Stimulated activated naive B cell treated with anti-CD40 and anti-IgM and Interleukin-4, amounts not matched to agents 10 μg/mL and 1 μg/mL and 100 μg/mL, for 72 hours (primary cell): ENCODE measurements around the gene RABL6.
"Not testable (repeated sequence)": the region's sequence is repeated elsewhere in the genome, so short reads cannot be mapped to it uniquely, and the experiment has no call there.

ENCODE experiments used
- ATAC-seq, 2 donors: fragments of 150-1000 bp; cut with Tn5 transposase; replicated peaks; 2 replicates each; pipeline ENCODE4 v1.10.0; 2021; ENCODE audit warnings: moderate library complexity in 1 of 2
- DNase-seq: peaks from one replicate; pipeline ENCODE4 v3.0.0; 2021
- H3K27ac Mint-ChIP-seq: one replicate; pipeline ENCODE4 v1.8.0; 2022; ENCODE audit warnings: mild to moderate bottlenecking, mixed read lengths
- H3K27me3 Mint-ChIP-seq, 2 donors: one replicate each; pipeline ENCODE4 v1.8.0; 2022; ENCODE audit warnings: mixed read lengths in 2 of 2
- H3K36me3 Mint-ChIP-seq, 2 donors: one replicate each; pipeline ENCODE4 v1.8.0; 2022; ENCODE audit warnings: mixed read lengths in 2 of 2, mild to moderate bottlenecking in 1 of 2
- H3K4me1 Mint-ChIP-seq, 2 donors: one replicate each; pipeline ENCODE4 v1.8.0; 2022; ENCODE audit warnings: mixed read lengths in 2 of 2, mild to moderate bottlenecking in 1 of 2
- H3K4me3 Mint-ChIP-seq, 2 donors: one replicate each; pipeline ENCODE4 v1.8.0; 2022; ENCODE audit warnings: mild to moderate bottlenecking in 2 of 2, mixed read lengths in 2 of 2, moderate library complexity in 1 of 2
- H3K9me3 Mint-ChIP-seq, 2 donors: one replicate each; pipeline ENCODE4 v1.8.0; 2022; ENCODE audit warnings: mixed read lengths in 2 of 2, mild to moderate bottlenecking in 1 of 2

The RABL6 gene

GRCh38 chr9:136786451-136786850 lies 21.3 kb upstream of the RABL6 start:
- Mint-ChIP-seq H3K27me3 (no peaks in the 10 kb centered on the region), H3K9me3 (no peaks in the 10 kb centered on the region), H3K36me3 (no peaks in the 10 kb centered on the region), H3K4me3 (no peak overlapping the region), H3K27ac (no peak overlapping the region), H3K4me1 (peaks cover 19 to 28% of the 10 kb centered on the region in 2 donors)
- no peak for ATAC-seq
- no peak for DNase-seq

GRCh38 chr9:136786983-136787382 lies 20.8 kb upstream of the RABL6 start:
- not testable (repeated sequence) for H3K9me3 Mint-ChIP-seq, ATAC-seq

DNA sequence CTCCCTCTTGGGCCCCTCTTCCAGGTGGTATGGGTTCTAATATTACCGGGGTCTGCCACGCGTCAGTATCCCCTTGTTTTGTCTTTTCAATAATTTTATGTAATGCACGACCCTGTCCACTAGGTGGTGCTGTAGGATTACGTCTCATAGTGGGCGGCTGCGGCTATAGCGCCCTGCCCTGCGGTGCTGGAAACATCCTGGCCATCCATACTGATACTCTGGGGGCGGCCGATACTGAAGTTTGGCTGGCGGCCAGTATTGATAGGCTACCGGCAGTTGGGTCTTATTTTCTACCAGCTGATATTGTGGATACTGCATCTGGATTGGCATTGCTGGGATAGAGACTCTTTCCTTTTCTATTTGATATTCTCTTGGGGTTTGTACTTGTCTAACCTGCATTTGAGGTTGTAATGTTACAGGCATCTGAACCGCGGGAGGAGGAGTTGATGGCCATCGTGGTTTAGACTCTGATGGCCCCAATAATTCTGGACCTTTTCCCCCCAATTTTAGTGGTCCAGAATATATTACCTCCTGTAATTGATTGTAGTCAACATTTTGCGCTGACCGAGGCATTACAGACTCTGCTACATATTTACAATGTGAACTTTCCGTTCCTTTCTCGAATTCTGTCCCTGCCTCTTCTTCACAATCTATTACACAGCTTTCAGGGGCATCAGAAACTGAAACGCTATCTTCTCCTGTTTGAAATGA lies 19.9 kb upstream of the RABL6 start:
- DNase-seq (peak; percentile 60), ATAC-seq (no peak)
- Mint-ChIP-seq H3K27me3 (no peaks in the 10 kb centered on the region), H3K4me1 (peaks cover 24 to 40% of the 10 kb centered on the region in 2 donors), H3K4me3 (peak overlapping the region in 1 of 2 donors; percentile 20), H3K27ac (no peak overlapping the region), H3K9me3 (no peaks in the 10 kb centered on the region), H3K36me3 (no peaks in the 10 kb centered on the region)

More at GRCh38 chr9:136786983-136787382, 20.8 kb upstream of the RABL6 start:
- H3K4me1 Mint-ChIP-seq: peaks cover 20 to 31% of the 10 kb centered on the region in 2 donors
- not testable (repeated sequence) for H3K36me3 Mint-ChIP-seq, DNase-seq, H3K4me3 Mint-ChIP-seq, H3K27ac Mint-ChIP-seq, H3K27me3 Mint-ChIP-seq

DNA sequence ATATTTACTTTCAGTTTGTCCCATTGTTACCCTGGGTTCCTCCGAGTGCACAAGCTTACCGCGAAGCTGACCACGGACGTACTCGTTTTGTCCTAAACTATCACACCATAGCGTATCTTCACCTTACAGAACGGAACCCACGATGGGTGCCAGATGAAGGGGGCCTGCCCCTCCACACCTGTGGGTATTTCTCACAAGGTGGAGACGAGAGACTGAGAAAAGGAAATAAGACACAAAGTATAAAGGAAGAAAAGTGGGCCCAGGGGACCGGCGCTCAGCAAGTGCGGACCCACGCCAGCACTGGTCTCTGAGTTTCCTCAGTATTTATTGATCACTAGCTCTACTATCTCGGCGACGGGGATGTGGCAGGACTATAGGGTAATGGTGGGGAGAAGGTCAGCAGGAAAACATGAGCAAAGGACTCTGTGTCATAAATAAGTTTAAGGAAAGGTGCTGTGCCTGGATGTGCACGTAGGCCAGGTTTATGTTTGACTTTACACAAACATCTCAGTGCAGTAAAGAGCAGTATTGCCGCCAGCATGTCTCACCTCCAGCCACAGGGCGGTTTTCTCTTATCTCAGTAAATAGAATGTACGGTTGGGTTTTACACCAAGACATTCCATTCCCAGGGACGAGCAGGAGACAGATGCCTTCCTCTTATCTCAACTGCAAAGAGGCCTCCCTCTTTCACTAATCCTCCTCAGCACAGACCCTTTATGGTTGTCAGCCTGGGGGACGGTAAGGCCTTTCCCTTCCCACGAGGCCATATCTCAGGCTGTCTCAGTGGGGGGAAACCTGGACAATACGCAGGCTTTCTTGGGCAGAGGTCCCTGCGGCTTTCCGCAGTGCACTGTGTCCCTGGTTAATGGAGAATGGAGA lies 18.9 kb upstream of the RABL6 start:
- H3K27ac Mint-ChIP-seq: peak overlapping the region; percentile 25
- peaks cover 22 to 37% of the 10 kb centered on the region in 2 donors for H3K4me1 Mint-ChIP-seq
- not testable (repeated sequence) for H3K9me3 Mint-ChIP-seq, H3K36me3 Mint-ChIP-seq, DNase-seq, ATAC-seq, H3K27me3 Mint-ChIP-seq, H3K4me3 Mint-ChIP-seq

DNA sequence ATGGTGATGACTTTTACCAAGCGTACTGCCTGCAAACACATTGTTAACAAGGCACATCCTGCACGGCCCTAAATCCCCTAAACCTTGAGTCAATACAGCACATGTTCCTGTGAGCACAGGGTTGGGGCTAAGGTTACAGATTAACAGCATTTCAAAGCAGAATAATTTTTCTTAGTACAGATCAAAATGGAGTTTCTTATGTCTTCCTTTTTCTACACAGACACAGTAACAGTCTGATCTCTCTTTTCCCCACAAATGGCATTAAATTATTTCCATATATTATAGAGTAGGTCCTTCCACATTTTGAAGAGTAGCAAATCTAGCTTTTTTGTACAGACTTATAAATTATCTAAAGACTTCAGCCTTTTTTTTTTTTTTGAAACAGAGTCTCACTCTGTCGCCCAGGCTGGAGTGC lies 18.2 kb upstream of the RABL6 start:
- no peak for DNase-seq
- Mint-ChIP-seq H3K9me3 (no peaks in the 10 kb centered on the region), H3K4me1 (peaks cover 19 to 31% of the 10 kb centered on the region in 2 donors), H3K27me3 (no peaks in the 10 kb centered on the region), H3K27ac (no peak overlapping the region), H3K4me3 (no peak overlapping the region), H3K36me3 (peaks cover 0 to 11% of the 10 kb centered on the region in 2 donors)
- no peak for ATAC-seq

DNA sequence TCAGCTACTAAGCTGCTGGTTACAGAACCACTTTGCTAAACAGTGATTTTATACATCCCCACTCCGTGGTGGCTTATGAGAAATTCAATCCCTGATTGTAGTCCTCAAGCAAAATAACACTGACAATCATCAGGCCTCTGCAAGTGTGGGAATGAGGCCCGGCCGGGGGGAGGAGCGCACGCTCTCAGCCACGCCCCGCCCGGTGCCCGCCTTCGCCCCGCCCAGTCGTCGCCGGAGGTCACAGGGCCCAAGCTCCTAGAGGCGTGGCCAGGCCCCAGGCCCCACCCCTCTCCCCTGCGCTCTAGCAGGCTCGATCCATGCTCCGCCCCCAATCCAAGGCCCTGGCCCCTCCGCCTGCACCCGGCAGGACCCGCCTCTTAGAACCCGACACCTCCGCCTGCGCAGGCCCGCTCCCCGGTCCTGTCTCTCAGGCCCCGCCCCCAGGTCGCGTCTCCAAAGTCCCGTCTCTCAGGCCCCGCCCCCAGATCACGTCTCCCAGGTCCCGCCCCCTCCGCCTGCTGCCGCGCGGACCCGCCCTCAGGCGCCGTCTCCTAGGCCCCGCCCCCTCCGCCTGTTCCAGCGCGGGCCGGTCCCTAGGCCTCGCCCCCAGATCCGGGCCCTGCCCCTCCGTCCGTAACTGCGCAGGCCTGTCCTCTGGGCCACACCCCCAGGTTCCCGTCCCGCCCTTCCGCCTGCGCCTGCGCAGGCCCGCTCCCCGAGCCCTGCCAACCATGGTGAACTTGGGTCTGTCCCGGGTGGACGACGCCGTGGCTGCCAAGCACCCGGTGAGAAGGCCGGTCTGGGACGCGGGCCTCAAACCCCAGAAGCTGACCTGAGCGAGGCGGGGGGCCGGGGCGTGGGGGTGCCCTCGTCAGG lies 16.9 kb upstream of the RABL6 start, which contains the start of gene TMEM141:
TSS of gene TMEM141 (plus strand) at position 705 of the 876 bp plus-strand sequence. CDS start at position 732, 27 bp downstream.
- H3K4me3 Mint-ChIP-seq: peak within 1 kb of the TSS; percentile 92
- peaks cover 13 to 24% of the 10 kb centered on the region in 2 donors for H3K4me1 Mint-ChIP-seq
- peaks cover 0 to 13% of the 10 kb centered on the region in 2 donors for H3K36me3 Mint-ChIP-seq
- H3K27me3 Mint-ChIP-seq: no peaks in the 10 kb centered on the region
- peak; percentile 99 for DNase-seq
- peak within 1 kb of the TSS; percentile 97 for H3K27ac Mint-ChIP-seq
- H3K9me3 Mint-ChIP-seq: no peaks in the 10 kb centered on the region
- peak; percentile 88 to 91 for ATAC-seq

DNA sequence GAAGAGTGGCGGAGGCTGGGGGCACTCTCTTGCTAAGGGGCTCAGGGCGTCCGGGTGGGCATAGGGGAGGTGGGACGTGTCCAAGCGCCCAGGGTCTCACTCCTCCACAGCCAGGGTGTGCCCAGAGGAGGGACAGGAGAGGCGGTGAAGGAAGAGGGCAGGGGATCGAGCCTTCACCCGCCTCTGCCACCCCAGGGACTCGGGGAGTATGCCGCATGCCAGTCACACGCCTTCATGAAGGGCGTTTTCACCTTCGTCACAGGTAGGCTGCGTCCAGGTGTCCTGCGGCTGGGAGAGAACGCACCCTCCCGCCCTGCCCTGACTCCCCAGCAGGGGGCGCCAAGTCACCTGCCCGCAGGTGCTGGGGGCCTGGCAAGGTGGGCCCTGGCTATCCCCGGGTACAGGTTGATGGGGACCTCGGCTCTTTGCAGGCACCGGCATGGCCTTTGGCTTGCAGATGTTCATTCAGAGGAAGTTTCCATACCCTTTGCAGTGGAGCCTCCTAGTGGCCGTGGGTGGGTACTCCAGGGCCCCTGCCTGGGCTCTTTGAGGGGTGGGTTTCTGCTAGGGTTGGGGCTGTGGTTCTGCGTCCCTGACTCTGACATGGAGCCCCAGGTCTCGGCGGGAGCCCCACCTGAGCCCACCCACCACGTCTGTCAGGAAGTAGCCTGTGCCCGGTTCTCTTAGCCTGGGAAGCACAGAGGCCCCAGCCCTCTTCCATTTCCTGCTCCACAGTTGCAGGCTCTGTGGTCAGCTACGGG lies 16.1 kb upstream of the RABL6 start:
- H3K4me3 Mint-ChIP-seq: peak overlapping the region; percentile 92
- H3K27me3 Mint-ChIP-seq: no peaks in the 10 kb centered on the region
- peaks cover 13 to 24% of the 10 kb centered on the region in 2 donors for H3K4me1 Mint-ChIP-seq
- no peaks in the 10 kb centered on the region for H3K9me3 Mint-ChIP-seq
- ATAC-seq: peak; percentile 32 to 36
- H3K36me3 Mint-ChIP-seq: peaks cover 0 to 13% of the 10 kb centered on the region in 2 donors
- H3K27ac Mint-ChIP-seq: peak overlapping the region; percentile 97
- DNase-seq: peak; percentile 58

DNA sequence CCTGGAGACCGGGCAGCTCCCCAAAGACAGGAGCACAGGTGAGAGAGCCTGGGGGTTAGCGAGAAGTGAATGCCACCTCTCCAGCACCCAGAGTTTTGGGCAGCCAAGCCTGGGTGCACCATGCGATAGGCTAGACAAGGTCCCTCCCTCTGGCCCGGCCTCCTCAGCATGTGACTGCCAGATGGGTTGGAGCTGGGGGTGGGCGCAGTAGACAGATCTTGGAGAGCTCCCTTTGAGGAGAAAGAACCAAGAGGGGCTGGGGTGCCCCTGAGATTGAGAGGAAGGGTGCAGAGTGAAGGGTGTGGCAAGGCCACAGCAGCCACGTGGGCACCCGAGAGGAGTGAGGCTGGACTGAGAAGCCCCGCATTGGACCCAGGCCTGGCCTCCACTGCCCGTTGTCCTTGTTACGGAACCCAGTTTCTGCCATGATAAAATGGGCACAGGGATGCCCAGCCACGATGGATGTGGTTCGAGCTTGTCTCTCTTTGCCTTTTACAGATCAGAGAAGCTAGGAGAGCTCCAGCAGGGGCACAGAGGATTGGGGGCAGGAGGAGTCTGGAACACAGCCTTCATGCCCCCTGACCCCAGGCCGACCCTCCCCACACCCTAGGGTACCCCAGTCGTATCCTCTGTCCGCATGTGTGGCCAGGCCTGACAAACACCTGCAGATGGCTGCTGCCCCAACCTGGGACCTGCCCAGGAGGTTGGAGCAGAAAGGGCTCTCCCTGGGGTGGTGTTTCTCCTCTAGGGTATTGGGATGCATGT lies 15.2 kb upstream of the RABL6 start:
- ATAC-seq: no peak
- Mint-ChIP-seq H3K27me3 (no peaks in the 10 kb centered on the region), H3K4me1 (peaks cover 12 to 21% of the 10 kb centered on the region in 2 donors), H3K9me3 (no peaks in the 10 kb centered on the region), H3K27ac (no peak overlapping the region), H3K36me3 (peaks cover 0 to 13% of the 10 kb centered on the region in 2 donors), H3K4me3 (peak overlapping the region; percentile 92)
- no peak for DNase-seq

GRCh38 chr9:136793086-136793946 lies 14.4 kb upstream of the RABL6 start:
- peaks cover 0 to 13% of the 10 kb centered on the region in 2 donors for H3K36me3 Mint-ChIP-seq
- no peak for ATAC-seq
- H3K27me3 Mint-ChIP-seq: no peaks in the 10 kb centered on the region
- peak overlapping the region in 1 of 2 donors; percentile 16 for H3K4me3 Mint-ChIP-seq
- H3K9me3 Mint-ChIP-seq: no peaks in the 10 kb centered on the region
- H3K27ac Mint-ChIP-seq: no peak overlapping the region
- H3K4me1 Mint-ChIP-seq: peaks cover 5 to 13% of the 10 kb centered on the region in 2 donors
- no peak for DNase-seq

GRCh38 chr9:136794281-136794999 lies 13.3 kb upstream of the RABL6 start:
- Mint-ChIP-seq H3K9me3 (no peaks in the 10 kb centered on the region), H3K36me3 (peaks cover 0 to 13% of the 10 kb centered on the region in 2 donors), H3K4me1 (peaks cover 5 to 18% of the 10 kb centered on the region in 2 donors), H3K4me3 (no peak overlapping the region), H3K27ac (no peak overlapping the region), H3K27me3 (no peaks in the 10 kb centered on the region)
- no peak for ATAC-seq
- no peak for DNase-seq

DNA sequence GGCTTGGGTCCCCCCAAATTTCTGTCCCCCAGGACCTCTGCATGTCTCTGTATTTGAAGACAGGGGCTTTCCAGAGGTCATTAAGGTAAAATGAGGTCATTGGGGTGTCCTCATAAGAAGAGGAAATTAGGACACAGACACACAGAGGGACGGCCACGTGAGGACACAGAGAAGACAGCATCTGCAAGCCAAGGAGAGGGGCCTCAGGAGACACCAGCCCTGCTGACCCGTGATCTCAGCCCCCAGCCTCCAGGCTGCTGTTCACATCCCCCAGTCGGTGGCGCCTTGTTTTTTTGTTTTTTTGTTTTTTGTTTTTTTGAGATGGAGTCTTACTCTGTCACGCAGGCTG lies 12.8 kb upstream of the RABL6 start:
- DNase-seq: no peak

More for the DNA sequence above, 12.8 kb upstream of the RABL6 start:
- no peak overlapping the region for H3K4me3 Mint-ChIP-seq
- no peak for ATAC-seq
- H3K27ac Mint-ChIP-seq: no peak overlapping the region
- H3K4me1 Mint-ChIP-seq: peaks cover 5 to 24% of the 10 kb centered on the region in 2 donors
- no peaks in the 10 kb centered on the region for H3K9me3 Mint-ChIP-seq
- peaks cover 0 to 4% of the 10 kb centered on the region in 2 donors for H3K27me3 Mint-ChIP-seq
- H3K36me3 Mint-ChIP-seq: peaks cover 0 to 13% of the 10 kb centered on the region in 2 donors
